OCI-M2 (cell line): ENCODE results near the gene ZNF302.

Experiments used
- DNase-seq: peaks from one replicate; lab custom pipeline; 2025; ENCODE audit not compliant: unreplicated experiment; lab: John Stamatoyannopoulos, UW

Gene ZNF302

GRCh38 chr19:34731019-34731829 lies 53.7 kb downstream of the ZNF302 start:
- no peak for DNase-seq

- no peak for DNase-seq
Observed at GRCh38 chr19:34731964-34732363, 54.5 kb downstream of the ZNF302 start.

- no peak for DNase-seq
Observed at GRCh38 chr19:34732612-34733211, 55.2 kb downstream of the ZNF302 start.

- DNase-seq, result peak; percentile 99
Observed at GRCh38 chr19:34733266-34733745, 55.8 kb downstream of the ZNF302 start.

GRCh38 chr19:34733746-34734536 lies 56.5 kb downstream of the ZNF302 start, which contains the start of gene ZNF181:
TSS of gene ZNF181 (plus strand) at chr19:34734243. CDS start at chr19:34735038, 795 bp downstream.
- DNase-seq, result peak; percentile 99

GRCh38 chr19:34734537-34735103 lies 57.1 kb downstream of the ZNF302 start:
- DNase-seq, result no peak
